Lower lobe of right lung (tissue), 2 donors: Measurements from ENCODE around the gene CD58. TPM values are rescaled to one million over a fixed set of nuclear protein-coding genes. Genes with fewer than 3 reads are reported as not detected.

Source experiments
- ATAC-seq, 2 donors: fragments of 200-7000 bp; cut with Tn5 transposase; one replicate each; pipeline ENCODE4 v1.9.1; 2020 to 2022; ENCODE audit warnings: mild to moderate bottlenecking in 2 of 2, moderate library complexity in 2 of 2
- DNase-seq: peaks from one replicate; pipeline ENCODE4 v3.0.0-alpha.2; 2020
- H3K27ac ChIP-seq: fragments of 200-600 bp; one replicate; pipeline ENCODE4 v1.8.0; 2022
- H3K27me3 ChIP-seq: fragments of 200-600 bp; one replicate; pipeline ENCODE4 v1.8.0; 2022; ENCODE audit warnings: low read depth
- H3K36me3 ChIP-seq: fragments of 200-600 bp; one replicate; pipeline ENCODE4 v1.8.0; 2022; ENCODE audit warnings: mild to moderate bottlenecking
- H3K4me1 ChIP-seq: fragments of 200-600 bp; one replicate; pipeline ENCODE4 v1.8.0; 2022
- H3K4me3 ChIP-seq: fragments of 200-600 bp; one replicate; pipeline ENCODE4 v1.8.0; 2022; ENCODE audit warnings: mild to moderate bottlenecking
- H3K9me3 ChIP-seq: fragments of 200-600 bp; one replicate; pipeline ENCODE4 v1.8.0; 2022
- CTCF ChIP-seq: fragments of 200-600 bp; IDR thresholded peaks from one replicate; pipeline ENCODE4 v1.8.0; 2022; ENCODE audit warnings: antibody characterized with exemption, mild to moderate bottlenecking
- intact Hi-C: fragments of 100-400 bp; cut with DNase I; formaldehyde crosslinking; loops from one replicate; pipeline ENCODE4 v1.11.0; 2022
- total RNA-seq: library from RNA; stranded (reverse); fragmentation: NEBNext Ultra II Directional; extraction: Animal tissue kit (Norgen Biotek cat#: 25700); gene quantifications from one replicate; pipeline ENCODE4 v1.2.1, GENCODE V29; 2021
- donor health status: DM: no; HTN: yes; CAD: no; lungs with severe emphysema.

The CD58 gene
- total RNA-seq, 1 donor from 2014 or later = 39.5 TPM

- Histone ChIP-seq H3K27me3 (no peaks in the 10 kb centered on the region), H3K36me3 (no peaks in the 10 kb centered on the region), H3K9me3 (no peaks in the 10 kb centered on the region), H3K4me3 (no peak overlapping the region), H3K4me1 (no peaks in the 10 kb centered on the region), H3K27ac (no peak overlapping the region)
- no peak for DNase-seq
- ATAC-seq = no peak
- TF ChIP-seq CTCF = no peak
- intact Hi-C loops = no loop called here
These were observed 93.4 kb downstream of the CD58 start for GRCh38 chr1:116477429-116477828.

- no peak for TF ChIP-seq CTCF
- H3K27me3 ChIP-seq = no peaks in the 10 kb centered on the region
- intact Hi-C loops = no loop called here
- no peaks in the 10 kb centered on the region for H3K36me3 ChIP-seq
- H3K4me3 ChIP-seq = no peak overlapping the region
- no peaks in the 10 kb centered on the region for H3K4me1 ChIP-seq
- DNase-seq (no peak), ATAC-seq (peak in 1 of 2 donors; percentile 20)
- H3K9me3 ChIP-seq = no peaks in the 10 kb centered on the region
- no peak overlapping the region for H3K27ac ChIP-seq
These were observed 94.5 kb downstream of the CD58 start for GRCh38 chr1:116476321-116476720.

- no peak for DNase-seq
- H3K4me1 ChIP-seq = no peaks in the 10 kb centered on the region
- TF ChIP-seq CTCF = no peak
- no peaks in the 10 kb centered on the region for H3K36me3 ChIP-seq
- no peak overlapping the region for H3K4me3 ChIP-seq
- intact Hi-C loops = no loop called here
- H3K27me3 ChIP-seq = no peaks in the 10 kb centered on the region
- H3K9me3 ChIP-seq = no peaks in the 10 kb centered on the region
- no peak overlapping the region for H3K27ac ChIP-seq
- no peak for ATAC-seq
These were observed 95.0 kb downstream of the CD58 start for GRCh38 chr1:116475850-116476218.

- Histone ChIP-seq H3K9me3 (no peaks in the 10 kb centered on the region), H3K4me1 (no peaks in the 10 kb centered on the region), H3K27me3 (no peaks in the 10 kb centered on the region), H3K27ac (no peak overlapping the region), H3K4me3 (no peak overlapping the region), H3K36me3 (no peaks in the 10 kb centered on the region)
- intact Hi-C loops = no loop called here
- ATAC-seq = no peak
- DNase-seq = no peak
- no peak for TF ChIP-seq CTCF
These were observed 95.6 kb downstream of the CD58 start for GRCh38 chr1:116474921-116475849.

- Histone ChIP-seq H3K36me3 (no peaks in the 10 kb centered on the region), H3K4me1 (no peaks in the 10 kb centered on the region), H3K4me3 (no peak overlapping the region), H3K27ac (no peak overlapping the region), H3K9me3 (no peaks in the 10 kb centered on the region), H3K27me3 (no peaks in the 10 kb centered on the region)
- intact Hi-C loops = no loop called here
- TF ChIP-seq CTCF = no peak
- no peak for ATAC-seq
- DNase-seq = no peak
These were observed 98.3 kb downstream of the CD58 start for GRCh38 chr1:116472431-116472961.
